ENCODE data around the gene KRT20. TPM values are rescaled to one million over a fixed set of nuclear protein-coding genes. Genes with fewer than 3 reads are reported as not detected.

The KRT20 gene
- total and polyA plus RNA-seq, 2 donors (not counting 3 experiments of a cell fraction or from before 2014, with no cell fraction given), result not detected

DNA sequence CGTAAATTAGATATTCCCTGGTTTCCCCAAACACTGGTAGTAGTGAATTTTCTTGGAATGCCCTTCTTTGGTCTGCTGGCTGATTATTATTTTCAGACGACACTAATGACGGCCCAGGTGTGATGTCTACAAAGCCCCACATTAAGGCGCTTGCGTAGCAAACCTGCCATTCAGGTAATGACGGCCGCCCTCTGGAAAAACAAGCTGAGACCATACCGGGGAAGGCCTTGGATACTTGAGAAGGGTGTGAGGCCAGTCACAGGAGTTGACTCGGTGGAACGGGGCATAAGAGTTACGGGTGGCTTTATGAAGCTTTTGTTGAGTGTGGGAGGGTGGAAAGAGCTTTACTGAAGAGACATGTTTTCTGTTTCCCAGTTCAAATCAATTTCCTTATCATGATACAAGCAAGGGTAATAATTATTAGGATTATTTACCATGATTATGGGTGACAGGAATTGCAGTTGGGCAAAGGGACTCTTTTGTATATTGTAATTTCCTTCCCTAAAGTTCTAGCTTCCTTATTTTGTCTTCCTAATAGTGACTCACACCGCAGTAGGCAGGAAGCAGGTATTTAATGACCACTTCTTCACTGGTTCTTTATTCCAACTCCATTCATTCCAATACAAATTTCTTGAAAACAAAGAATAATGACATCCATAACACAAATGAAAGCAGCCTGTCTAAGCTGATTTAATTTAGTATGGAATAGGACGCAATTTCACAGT, 27.6 kb upstream of the KRT20 start:
- Histone ChIP-seq H3K4me2 (ENCODE audit: insufficient read depth, low read length) (peak overlapping the region; percentile 19), H3K27ac (ENCODE audit: insufficient read depth, low read depth, low read length) (no peak overlapping the region), H2AFZ (ENCODE audit: low read depth, low read length) (no peak overlapping the region), H3K4me1 (ENCODE audit: control insufficient read depth, extremely low read depth, insufficient read depth, low read length) (peaks cover 13% of the 10 kb centered on the region), H3K9me3 (replicated peaks; ENCODE audit: control insufficient read depth, insufficient read depth, low read length) (no peaks in the 10 kb centered on the region), H3K4me3 (replicated peaks in 1 of 3; ENCODE audit: insufficient read depth in 1 of 3, low read depth in 1 of 3, low read length in 3 of 3) (no peak overlapping the region), H4K20me1 (replicated peaks; ENCODE audit: control insufficient read depth, extremely low read depth, insufficient read depth, low read length) (no peaks in the 10 kb centered on the region), H3K9me1 (replicated peaks; ENCODE audit: control insufficient read depth, extremely low read depth, insufficient read depth, low read length) (no peaks in the 10 kb centered on the region), H3K9ac (replicated peaks; ENCODE audit: extremely low read depth, insufficient read depth, low read length) (no peak overlapping the region), H3K27me3 (ENCODE audit: control insufficient read depth in 2 of 2, insufficient read depth in 2 of 2, low read length in 2 of 2) (no peaks in the 10 kb centered on the region), H3K79me2 (ENCODE audit: control insufficient read depth, insufficient read depth, low read length) (no peaks in the 10 kb centered on the region), H3K36me3 (ENCODE audit: control insufficient read depth in 2 of 2, extremely low read depth in 1 of 2, insufficient read depth in 2 of 2, low read length in 2 of 2) (no peaks in the 10 kb centered on the region)
- intact Hi-C loops (cut with micrococcal nuclease), result no loop called here
- TF ChIP-seq, protein P1, sequence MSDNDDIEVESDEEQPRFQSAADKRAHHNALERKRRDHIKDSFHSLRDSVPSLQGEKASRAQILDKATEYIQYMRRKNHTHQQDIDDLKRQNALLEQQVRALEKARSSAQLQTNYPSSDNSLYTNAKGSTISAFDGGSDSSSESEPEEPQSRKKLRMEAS (IDR thresholded peaks at IDR 0.05; ENCODE audit: insufficient read depth, insufficient read length), result no peak
- no peak for TF ChIP-seq GATA2 (IDR thresholded peaks at IDR 0.05; ENCODE audit: insufficient read depth, insufficient read length, low read depth, low read length)
- no peak for TF ChIP-seq EZH2 (IDR thresholded peaks at IDR 0.05; ENCODE audit: borderline replicate concordance, low read depth, low read length, severe bottlenecking)
- TF ChIP-seq MYC (IDR thresholded peaks at IDR 0.05; ENCODE audit: low read depth, low read length), result no peak
- no peak for TF ChIP-seq POLR2A (IDR thresholded peaks at IDR 0.05; ENCODE audit: low read depth, low read length)
- TF ChIP-seq FOS (IDR thresholded peaks at IDR 0.05; ENCODE audit: borderline replicate concordance, insufficient read depth, low read length), result peak; percentile 75
- peak; percentile 47 for TF ChIP-seq JUN (IDR thresholded peaks at IDR 0.05; ENCODE audit: borderline replicate concordance, insufficient read depth, insufficient read length, low read depth)
- TF ChIP-seq, protein P2, sequence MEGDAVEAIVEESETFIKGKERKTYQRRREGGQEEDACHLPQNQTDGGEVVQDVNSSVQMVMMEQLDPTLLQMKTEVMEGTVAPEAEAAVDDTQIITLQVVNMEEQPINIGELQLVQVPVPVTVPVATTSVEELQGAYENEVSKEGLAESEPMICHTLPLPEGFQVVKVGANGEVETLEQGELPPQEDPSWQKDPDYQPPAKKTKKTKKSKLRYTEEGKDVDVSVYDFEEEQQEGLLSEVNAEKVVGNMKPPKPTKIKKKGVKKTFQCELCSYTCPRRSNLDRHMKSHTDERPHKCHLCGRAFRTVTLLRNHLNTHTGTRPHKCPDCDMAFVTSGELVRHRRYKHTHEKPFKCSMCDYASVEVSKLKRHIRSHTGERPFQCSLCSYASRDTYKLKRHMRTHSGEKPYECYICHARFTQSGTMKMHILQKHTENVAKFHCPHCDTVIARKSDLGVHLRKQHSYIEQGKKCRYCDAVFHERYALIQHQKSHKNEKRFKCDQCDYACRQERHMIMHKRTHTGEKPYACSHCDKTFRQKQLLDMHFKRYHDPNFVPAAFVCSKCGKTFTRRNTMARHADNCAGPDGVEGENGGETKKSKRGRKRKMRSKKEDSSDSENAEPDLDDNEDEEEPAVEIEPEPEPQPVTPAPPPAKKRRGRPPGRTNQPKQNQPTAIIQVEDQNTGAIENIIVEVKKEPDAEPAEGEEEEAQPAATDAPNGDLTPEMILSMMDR (IDR thresholded peaks at IDR 0.05; ENCODE audit: extremely low read depth in 1 of 2, insufficient read depth in 1 of 2, low read depth in 1 of 2, low read length in 2 of 2), result no peak
- peak; percentile 34 for DNase-seq (ENCODE audit: low read depth, low spot score)
- FAIRE-seq, result peak; percentile 52
- no TSS peak for BruUV-seq (replicated peaks)
- CTCF ChIA-PET, result interaction anchor here (0.7 to 3.2 kb wide), 10 partner anchors 9 to 753 kb away, joined by 3 to 16 read pairs (median 6); no protein-coding TSS in a partner anchor
- dilution Hi-C loops (cut with MboI; ENCODE audit: extremely low pct_ligation_motif_present, low sequenced_read_pairs), result no loop called here
- POLR2A ChIA-PET, result no interaction called here

Measured in endothelial cell of umbilical vein (primary cell).